ENCODE data around the gene EVPL.
"Not testable (repeated sequence)": the region's sequence is repeated elsewhere in the genome, so short reads cannot be mapped to it uniquely, and the experiment has no call there.

Gene EVPL

DNA sequence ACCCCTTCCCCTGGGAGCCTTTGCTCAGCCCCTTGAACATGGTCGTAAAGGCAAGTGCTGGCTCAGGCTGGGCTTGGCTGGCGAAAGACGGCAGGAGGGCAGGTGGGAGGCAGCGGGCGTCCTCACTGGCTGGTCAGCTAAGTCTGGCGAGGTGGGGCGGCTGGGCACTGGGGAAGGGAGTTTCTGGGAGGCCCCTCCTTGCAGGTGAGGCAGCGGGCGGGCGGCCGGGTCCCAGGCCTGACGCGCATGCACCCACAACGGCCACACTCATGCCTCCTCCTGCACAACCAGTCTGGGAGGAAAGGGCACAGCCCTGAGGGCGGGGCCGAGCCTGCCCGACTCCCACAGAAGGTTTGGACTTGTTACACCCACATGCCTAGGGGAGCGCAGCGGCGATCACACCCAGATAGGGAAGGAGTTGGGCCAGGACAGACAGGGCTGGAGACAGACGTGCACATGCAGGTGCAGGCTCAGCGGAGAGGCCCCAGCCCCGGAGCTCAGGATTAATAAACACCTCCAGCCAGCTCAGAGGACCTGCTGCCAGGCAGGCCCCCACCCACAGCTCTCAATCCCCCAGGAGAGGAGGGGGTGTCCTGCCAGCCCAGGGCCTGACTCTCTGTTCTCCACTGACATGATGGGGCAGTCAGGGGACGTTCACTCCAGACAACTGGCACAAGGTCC is at the start of gene EVPL:
TSS of gene EVPL (minus strand) at position 148 of the 681 bp plus-strand sequence. CDS start at position 40, 108 bp downstream.
- Histone ChIP-seq H3K4me3 (ENCODE audit: low read length) (no peak within 1 kb of the TSS), H3K36me3 (ENCODE audit: insufficient read depth, low read length) (no peaks in the 10 kb centered on the region), H3K4me1 (ENCODE audit: insufficient read depth, low read length) (peaks cover 7% of the 10 kb centered on the region), H2AFZ (ENCODE audit: low read depth, low read length) (no peak within 1 kb of the TSS), H3K27me3 (ENCODE audit: insufficient read depth, low read length) (peaks cover 3% of the 10 kb centered on the region), H3K9me3 (ENCODE audit: low read length) (no peaks in the 10 kb centered on the region)

GRCh38 chr17:76076146-76076764 is 49.1 kb upstream of the EVPL start:
- H3K4me1 ChIP-seq (ENCODE audit: insufficient read depth, low read length), result peaks cover 29% of the 10 kb centered on the region
- H3K9me3 ChIP-seq (ENCODE audit: low read length), result peaks cover 2% of the 10 kb centered on the region
- H3K36me3 ChIP-seq (ENCODE audit: insufficient read depth, low read length), result no peaks in the 10 kb centered on the region
- no peak overlapping the region for H2AFZ ChIP-seq (ENCODE audit: low read depth, low read length)
- peaks cover 25% of the 10 kb centered on the region for H3K27me3 ChIP-seq (ENCODE audit: insufficient read depth, low read length)
- H3K4me3 ChIP-seq (ENCODE audit: low read length), result no peak overlapping the region

DNA sequence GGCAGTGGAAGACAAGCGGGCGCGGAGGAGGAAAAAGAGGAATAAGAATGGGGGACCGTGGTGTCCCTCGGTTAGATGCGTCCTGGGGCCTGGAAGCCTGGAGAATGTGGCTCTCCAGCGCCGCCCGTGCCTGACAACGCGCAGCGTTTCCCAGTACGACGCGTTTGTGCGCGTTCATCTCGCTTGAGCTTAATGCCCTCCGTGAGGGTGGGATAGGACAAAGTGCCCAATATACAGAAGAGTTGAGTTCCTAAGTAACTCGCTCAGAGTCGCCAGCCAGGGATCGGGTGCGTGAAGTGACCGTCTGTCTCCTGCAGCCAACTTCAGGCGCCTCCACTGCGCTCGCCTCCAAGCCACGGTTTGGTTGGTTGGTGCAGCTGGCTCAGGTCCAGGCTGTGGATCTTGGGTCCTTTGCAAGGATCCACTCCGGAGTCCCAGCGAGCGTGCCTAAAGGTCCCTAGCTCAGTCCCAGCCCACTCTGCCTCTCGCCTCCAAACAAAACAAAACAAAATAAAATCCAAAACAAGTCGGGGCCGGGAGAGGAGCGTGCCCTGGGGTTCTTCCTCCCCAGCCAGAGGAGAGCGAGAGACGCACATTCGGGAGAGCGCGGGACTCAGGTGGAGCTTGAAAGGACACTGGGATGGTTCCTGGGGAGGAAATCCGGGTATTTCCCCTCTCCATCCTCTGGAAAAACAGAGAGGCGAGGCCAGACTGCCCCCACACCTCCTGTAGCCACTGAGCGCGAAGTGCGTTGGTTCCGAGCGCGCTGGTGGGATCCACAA is 48.4 kb upstream of the EVPL start:
- Histone ChIP-seq H3K9me3 (ENCODE audit: low read length) (peaks cover 2% of the 10 kb centered on the region), H3K36me3 (ENCODE audit: insufficient read depth, low read length) (no peaks in the 10 kb centered on the region), H3K4me3 (ENCODE audit: low read length) (no peak overlapping the region), H3K4me1 (ENCODE audit: insufficient read depth, low read length) (peaks cover 30% of the 10 kb centered on the region), H3K27me3 (ENCODE audit: insufficient read depth, low read length) (peaks cover 25% of the 10 kb centered on the region), H2AFZ (ENCODE audit: low read depth, low read length) (no peak overlapping the region)

GRCh38 chr17:76074390-76075363 is 47.6 kb upstream of the EVPL start, which contains the start of gene GALR2:
TSS of gene GALR2 (plus strand) at chr17:76074781. CDS start at chr17:76074884, 103 bp downstream.
- Histone ChIP-seq H3K4me1 (ENCODE audit: insufficient read depth, low read length) (peaks cover 24% of the 10 kb centered on the region), H3K27me3 (ENCODE audit: insufficient read depth, low read length) (peaks cover 25% of the 10 kb centered on the region), H3K9me3 (ENCODE audit: low read length) (peaks cover 2% of the 10 kb centered on the region), H2AFZ (ENCODE audit: low read depth, low read length) (peak within 1 kb of the TSS; percentile 64), H3K36me3 (ENCODE audit: insufficient read depth, low read length) (peaks cover 3% of the 10 kb centered on the region), H3K4me3 (ENCODE audit: low read length) (no peak within 1 kb of the TSS)

DNA sequence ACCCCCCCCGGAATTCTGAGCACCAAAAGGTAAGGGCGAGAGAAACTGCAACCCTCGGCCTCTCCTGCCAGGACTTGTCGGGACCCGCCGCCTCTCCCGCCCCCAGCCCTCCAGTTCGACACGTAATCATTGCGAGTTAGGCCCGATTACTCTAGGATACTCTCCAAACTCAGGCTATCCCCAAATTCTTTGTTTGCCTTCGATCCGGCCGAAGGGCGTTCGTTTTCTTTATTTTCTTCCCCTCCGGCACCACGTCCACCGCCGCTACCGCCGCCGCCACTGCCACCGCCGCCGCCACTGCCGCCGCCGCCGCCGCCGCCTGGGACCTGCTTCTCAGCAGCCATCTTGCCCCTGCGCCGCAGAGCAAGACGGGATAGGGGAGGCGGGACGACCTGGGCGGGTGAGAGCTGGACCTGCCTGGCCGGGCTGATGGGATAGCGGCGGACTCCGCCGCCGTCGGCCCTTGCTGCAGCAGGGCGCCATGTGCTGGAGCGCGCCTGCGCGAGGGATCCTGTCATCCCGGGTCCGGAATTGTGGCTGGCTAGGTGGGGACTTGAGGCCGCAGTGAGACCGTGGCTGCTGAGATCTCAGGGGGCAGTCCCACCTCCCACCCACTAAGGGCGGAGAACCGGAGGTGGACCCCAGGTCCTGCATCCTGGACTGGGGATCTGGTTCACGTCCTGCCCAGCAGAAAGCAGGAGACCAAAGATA is 45.2 kb upstream of the EVPL start, which contains the start of gene SRP68:
TSS of gene SRP68 (minus strand) at position 370 of the 711 bp plus-strand sequence. CDS start at position 344, 26 bp downstream.
- peaks cover 22% of the 10 kb centered on the region for H3K4me1 ChIP-seq (ENCODE audit: insufficient read depth, low read length)
- peaks cover 16% of the 10 kb centered on the region for H3K36me3 ChIP-seq (ENCODE audit: insufficient read depth, low read length)
- H3K9me3 ChIP-seq (ENCODE audit: low read length), result peaks cover 2% of the 10 kb centered on the region
- peak within 1 kb of the TSS; percentile 89 for H2AFZ ChIP-seq (ENCODE audit: low read depth, low read length)
- H3K27me3 ChIP-seq (ENCODE audit: insufficient read depth, low read length), result peaks cover 25% of the 10 kb centered on the region
- peak within 1 kb of the TSS; percentile 68 for H3K4me3 ChIP-seq (ENCODE audit: low read length)

DNA sequence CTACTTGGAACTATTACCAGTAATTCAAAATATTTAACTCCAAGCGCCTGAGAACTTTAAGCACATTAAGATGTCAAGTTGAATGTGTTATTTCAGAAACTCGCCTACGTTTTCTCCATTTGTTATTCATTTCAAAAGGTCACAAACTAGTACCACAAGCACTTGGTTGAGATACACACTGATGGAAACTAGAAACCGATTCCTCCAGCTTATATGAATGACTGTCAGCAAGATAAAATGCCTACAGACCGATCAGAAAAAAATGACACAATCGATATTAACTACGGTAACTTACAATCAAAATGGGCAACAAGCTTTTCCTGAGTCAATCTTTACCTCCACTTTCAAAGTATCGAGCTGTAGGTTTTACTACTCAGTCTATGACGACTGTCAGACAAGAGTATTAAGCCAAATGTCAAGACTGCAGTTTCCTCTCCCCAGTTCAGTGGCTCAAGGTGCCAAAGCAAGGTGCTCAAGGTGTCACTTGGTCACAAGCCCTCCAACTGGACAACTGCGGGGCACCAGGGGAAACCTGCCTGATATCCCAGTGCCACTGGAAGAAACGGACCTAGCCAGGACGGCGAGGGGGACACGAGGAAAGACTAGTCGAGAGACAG is 44.5 kb upstream of the EVPL start:
- H2AFZ ChIP-seq (ENCODE audit: low read depth, low read length), result no peak overlapping the region
- peaks cover 17% of the 10 kb centered on the region for H3K4me1 ChIP-seq (ENCODE audit: insufficient read depth, low read length)
- peak overlapping the region; percentile 68 for H3K4me3 ChIP-seq (ENCODE audit: low read length)
- peaks cover 25% of the 10 kb centered on the region for H3K27me3 ChIP-seq (ENCODE audit: insufficient read depth, low read length)
- peaks cover 2% of the 10 kb centered on the region for H3K9me3 ChIP-seq (ENCODE audit: low read length)
- peaks cover 22% of the 10 kb centered on the region for H3K36me3 ChIP-seq (ENCODE audit: insufficient read depth, low read length)

DNA sequence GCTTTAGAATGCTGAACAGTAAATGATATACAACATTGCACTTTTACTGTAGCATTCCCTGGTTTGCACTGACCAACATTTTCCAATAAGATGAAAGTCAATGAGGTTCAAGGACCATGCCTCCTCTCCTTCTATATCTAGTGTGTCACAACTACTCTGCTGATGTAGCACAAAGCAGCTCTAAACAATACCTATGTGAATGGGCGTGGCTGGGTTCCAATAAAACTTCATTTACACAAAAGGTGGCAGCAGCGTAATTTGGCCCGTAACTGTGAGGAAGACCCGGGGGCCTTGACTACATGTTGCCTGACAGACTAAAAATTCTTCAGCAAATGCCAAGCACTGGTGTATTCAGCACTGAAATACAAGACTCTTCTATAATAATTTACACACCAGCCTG is 38.7 kb upstream of the EVPL start:
- peaks cover 72% of the 10 kb centered on the region for H3K36me3 ChIP-seq (ENCODE audit: insufficient read depth, low read length)
- H3K27me3 ChIP-seq (ENCODE audit: insufficient read depth, low read length), result no peaks in the 10 kb centered on the region
- no peak overlapping the region for H2AFZ ChIP-seq (ENCODE audit: low read depth, low read length)
- peaks cover 5% of the 10 kb centered on the region for H3K4me1 ChIP-seq (ENCODE audit: insufficient read depth, low read length)
- H3K4me3 ChIP-seq (ENCODE audit: low read length), result no peak overlapping the region
- H3K9me3 ChIP-seq (ENCODE audit: low read length), result no peaks in the 10 kb centered on the region

- no peaks in the 10 kb centered on the region for H3K9me3 ChIP-seq (ENCODE audit: low read length)
- peaks cover 82% of the 10 kb centered on the region for H3K36me3 ChIP-seq (ENCODE audit: insufficient read depth, low read length)
- no peaks in the 10 kb centered on the region for H3K27me3 ChIP-seq (ENCODE audit: insufficient read depth, low read length)
- H3K4me1 ChIP-seq (ENCODE audit: insufficient read depth, low read length), result no peaks in the 10 kb centered on the region
- no peak overlapping the region for H3K4me3 ChIP-seq (ENCODE audit: low read length)
- H2AFZ ChIP-seq (ENCODE audit: low read depth, low read length), result no peak overlapping the region
Measured at GRCh38 chr17:76063875-76064546, 36.9 kb upstream of the EVPL start.

DNA sequence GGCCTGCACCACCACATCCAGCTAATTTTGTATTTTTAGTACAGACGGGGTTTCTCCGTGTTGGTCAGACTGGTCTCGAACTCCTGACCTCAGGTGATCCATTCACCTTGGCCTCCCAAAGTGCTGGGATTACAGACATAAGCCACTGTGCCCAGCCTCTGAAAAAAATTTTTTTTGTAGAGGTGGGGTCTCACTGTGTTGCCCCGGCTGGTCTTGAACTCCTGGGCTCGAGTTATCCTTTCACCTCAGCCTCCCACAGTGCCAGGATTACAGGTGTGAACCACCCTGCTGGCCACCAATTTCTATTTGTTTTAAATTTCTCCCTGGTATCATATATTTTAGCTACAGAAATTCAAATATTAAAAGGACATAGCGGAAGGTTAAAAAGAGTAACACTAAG is 31.2 kb upstream of the EVPL start:
- not testable (repeated sequence) for H3K4me3 ChIP-seq (ENCODE audit: low read length); H3K27me3 ChIP-seq (ENCODE audit: insufficient read depth, low read length); H3K4me1 ChIP-seq (ENCODE audit: insufficient read depth, low read length); H2AFZ ChIP-seq (ENCODE audit: low read depth, low read length); H3K9me3 ChIP-seq (ENCODE audit: low read length)
- peaks cover 78% of the 10 kb centered on the region for H3K36me3 ChIP-seq (ENCODE audit: insufficient read depth, low read length)

DNA sequence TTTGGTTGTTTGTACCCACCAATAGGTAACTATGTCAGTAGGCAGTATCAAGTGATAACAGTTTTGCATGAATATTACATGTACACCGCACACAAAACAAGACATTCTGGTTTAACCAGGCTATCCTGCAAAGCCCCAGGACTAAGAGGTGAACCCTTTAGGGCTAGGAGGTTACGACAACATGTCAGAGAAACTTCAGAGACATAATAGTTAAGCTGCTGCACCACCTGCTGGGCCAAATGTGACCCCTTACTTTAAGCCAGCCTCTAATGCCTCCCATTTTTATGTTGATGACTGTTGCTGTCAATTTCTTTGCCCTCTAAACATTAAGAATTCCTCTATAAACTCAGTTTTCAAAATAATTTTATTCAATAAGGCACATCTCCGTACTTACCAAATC is 29.8 kb upstream of the EVPL start:
- no peak overlapping the region for H2AFZ ChIP-seq (ENCODE audit: low read depth, low read length)
- H3K27me3 ChIP-seq (ENCODE audit: insufficient read depth, low read length), result no peaks in the 10 kb centered on the region
- no peak overlapping the region for H3K4me3 ChIP-seq (ENCODE audit: low read length)
- H3K9me3 ChIP-seq (ENCODE audit: low read length), result no peaks in the 10 kb centered on the region
- H3K36me3 ChIP-seq (ENCODE audit: insufficient read depth, low read length), result peaks cover 73% of the 10 kb centered on the region
- H3K4me1 ChIP-seq (ENCODE audit: insufficient read depth, low read length), result no peaks in the 10 kb centered on the region

- H3K4me3 ChIP-seq (ENCODE audit: low read length), result no peak overlapping the region
- H3K4me1 ChIP-seq (ENCODE audit: insufficient read depth, low read length), result peaks cover 13% of the 10 kb centered on the region
- H3K36me3 ChIP-seq (ENCODE audit: insufficient read depth, low read length), result peaks cover 71% of the 10 kb centered on the region
- no peaks in the 10 kb centered on the region for H3K27me3 ChIP-seq (ENCODE audit: insufficient read depth, low read length)
- H3K9me3 ChIP-seq (ENCODE audit: low read length), result no peaks in the 10 kb centered on the region
- H2AFZ ChIP-seq (ENCODE audit: low read depth, low read length), result no peak overlapping the region
Measured at GRCh38 chr17:76054112-76054476, 27.0 kb upstream of the EVPL start.
